SK-N-SH (cell line): ENCODE measurements around the gene SLAMF9. TPM values are rescaled to one million over a fixed set of nuclear protein-coding genes. Genes with fewer than 3 reads are reported as not detected.
A peak's percentile ranks its signal among the peaks of the same experiment; 100 is the strongest.

Experiments used
- CTCF ChIA-PET: fragments of 300-600, 350-600 bp; formaldehyde crosslinking; extraction: SDS; loops from one replicate; lab custom pipeline; 2021; lab: Yijun Ruan, JAX
- POLR2A ChIA-PET: fragments of 350-600 bp; sonication (Branson Sonifier 250); formaldehyde crosslinking; extraction: SDS; loops from one replicate; lab custom pipeline; 2020; ENCODE audit warnings: antibody characterized with exemption, inconsistent platforms; lab: Yijun Ruan, JAX
- DNase-seq: peaks from one replicate; pipeline ENCODE4 v3.0.0; 2012
- H2AFZ ChIP-seq: fragments of 200-600 bp; sonication (generic); 2 replicates; pipeline ENCODE4 v1.8.1; 2016; ENCODE audit warnings: antibody characterized with exemption, mild to moderate bottlenecking, low read depth
- H3F3A ChIP-seq: fragments of 200-600 bp; sonication (generic); replicated peaks from 2 replicates; pipeline ENCODE3; 2016; ENCODE audit warnings: antibody characterized with exemption, mild to moderate bottlenecking; ENCODE audit not compliant: insufficient read depth
- H3K27ac ChIP-seq, 2 experiments: fragments of 200-500 bp in 1 of 2; fragments of 200-600 bp in 1 of 2; sonication (Bioruptor generic) in 1 of 2; sonication (generic), shearing (Covaris generic) in 1 of 2; 2 replicates each; pipeline versions ENCODE4 v1.5.1 to v1.6.1; 2014 to 2016; ENCODE audit warnings: low read depth in 2 of 2, inconsistent platforms in 1 of 2, low read length in 1 of 2, mild to moderate bottlenecking in 1 of 2, mixed read lengths in 1 of 2
- H3K27me3 ChIP-seq: fragments of 200-600 bp; sonication (generic), shearing (Covaris generic); 2 replicates; pipeline ENCODE4 v1.6.1; 2016; ENCODE audit warnings: mixed run types; ENCODE audit not compliant: insufficient read depth
- H3K36me3 ChIP-seq, 2 experiments: fragments of 200-500 bp in 1 of 2; fragments of 200-600 bp in 1 of 2; sonication (Bioruptor generic) in 1 of 2; sonication (generic) in 1 of 2; replicated peaks in 1 of 2; 2 replicates each; pipeline versions ENCODE3 to v1.5.1; 2014 to 2016; ENCODE audit warnings: low read length in 1 of 2, mild to moderate bottlenecking in 1 of 2; ENCODE audit not compliant: insufficient read depth in 2 of 2, control insufficient read depth in 1 of 2
- H3K4me1 ChIP-seq, 2 experiments: fragments of 200-500 bp in 1 of 2; fragments of 200-600 bp in 1 of 2; sonication (Bioruptor generic) in 1 of 2; sonication (generic), shearing (Covaris generic) in 1 of 2; 2 replicates each; pipeline versions ENCODE4 v1.5.1 to v1.6.1; 2014 to 2016; ENCODE audit warnings: low read depth in 1 of 2, low read length in 1 of 2, mixed run types in 1 of 2; ENCODE audit not compliant: insufficient read depth in 2 of 2, control insufficient read depth in 1 of 2
- H3K4me2 ChIP-seq: fragments of 200-600 bp; sonication (generic), shearing (Covaris generic); 2 replicates; pipeline ENCODE4 v1.6.1; 2017; ENCODE audit warnings: mixed run types
- H3K4me3 ChIP-seq, 2 experiments: fragments of 200-500 bp in 1 of 2; fragments of 200-600 bp in 1 of 2; sonication (Bioruptor generic) in 1 of 2; sonication (generic), shearing (Covaris generic) in 1 of 2; 2 replicates each; pipeline versions ENCODE4 v1.5.1 to v1.8.1; 2014 to 2016; ENCODE audit warnings: low read depth in 2 of 2, inconsistent platforms in 1 of 2, low read length in 1 of 2, mild to moderate bottlenecking in 1 of 2, mixed read lengths in 1 of 2, moderate library complexity in 1 of 2
- H3K79me2 ChIP-seq: fragments of 200-600 bp; sonication (generic); 2 replicates; pipeline ENCODE4 v1.8.1; 2017; ENCODE audit warnings: mild to moderate bottlenecking; ENCODE audit not compliant: insufficient read depth
- H3K9ac ChIP-seq: fragments of 200-600 bp; sonication (generic); 2 replicates; pipeline ENCODE4 v1.6.1; 2017; ENCODE audit warnings: mixed run types
- H3K9me2 ChIP-seq: fragments of 200-600 bp; sonication (generic); 2 replicates; pipeline ENCODE4 v1.6.1; 2017; ENCODE audit warnings: mixed run types
- H3K9me3 ChIP-seq: fragments of 200-600 bp; sonication (generic); 2 replicates; pipeline ENCODE4 v1.6.1; 2017; ENCODE audit warnings: mixed run types, mild to moderate bottlenecking, moderate library complexity
- H4K20me1 ChIP-seq: fragments of 200-600 bp; sonication (generic); 2 replicates; pipeline ENCODE4 v1.6.1; 2017; ENCODE audit warnings: mild to moderate bottlenecking, mixed run types; ENCODE audit not compliant: insufficient read depth
- EZH2phosphoT487 ChIP-seq: fragments of 200-600 bp; sonication (generic); IDR thresholded peaks from 2 replicates; pipeline ENCODE4 v1.6.1; 2017; ENCODE audit warnings: low read depth, mixed run types, mild to moderate bottlenecking, antibody characterized with exemption, moderate library complexity, borderline replicate concordance
- FOSL2 ChIP-seq: IDR thresholded peaks from 2 replicates; pipeline ENCODE4 v1.4.0; 2012; ENCODE audit warnings: low read depth, mild to moderate bottlenecking, moderate library complexity, borderline replicate concordance
- FOXJ3 ChIP-seq: sonication (generic); formaldehyde crosslinking; IDR thresholded peaks from 2 replicates; pipeline ENCODE4 v1.5.1; 2020; ENCODE audit warnings: mild to moderate bottlenecking, missing genetic modification reagents
- FOXM1 ChIP-seq: IDR thresholded peaks from 2 replicates; pipeline ENCODE4 v1.4.0; 2012; ENCODE audit warnings: low read depth, mild to moderate bottlenecking
- NRF1 ChIP-seq: IDR thresholded peaks from 2 replicates; pipeline ENCODE4 v1.6.1; 2012; ENCODE audit warnings: low read depth, mild to moderate bottlenecking, low read length
- RCOR1 ChIP-seq: fragments of 150-350 bp; IDR thresholded peaks from 2 replicates; pipeline ENCODE4 v1.6.1; 2017; ENCODE audit warnings: antibody characterized with exemption, low read length
- RFX5 ChIP-seq: IDR thresholded peaks from 2 replicates; pipeline ENCODE4 v1.6.1; 2012; ENCODE audit warnings: mild to moderate bottlenecking, improper control_type of control experiment, low read length
- RXRA ChIP-seq: IDR thresholded peaks from 2 replicates; pipeline ENCODE4 v1.4.0; 2012; ENCODE audit warnings: low read depth, mild to moderate bottlenecking, borderline replicate concordance
- SIN3A ChIP-seq: IDR thresholded peaks from 2 replicates; pipeline ENCODE4 v1.6.1; 2012; ENCODE audit warnings: low read depth, mild to moderate bottlenecking, low read length, moderate library complexity, borderline replicate concordance
- SMC3 ChIP-seq: IDR thresholded peaks from 2 replicates; pipeline ENCODE4 v1.6.1; 2012; ENCODE audit warnings: low read depth, low read length, improper control_type of control experiment
- TCF12 ChIP-seq: IDR thresholded peaks from 2 replicates; pipeline ENCODE4 v1.4.0; 2012
- TEAD4 ChIP-seq: IDR thresholded peaks from 2 replicates; pipeline ENCODE4 v1.4.0; 2012; ENCODE audit warnings: mild to moderate bottlenecking, borderline replicate concordance; ENCODE audit not compliant: insufficient read depth
- WGBS: methylation state at CpG from one replicate; pipeline ENCODE4 v1.1.6; 2017; ENCODE audit warnings: low lambda C conversion rate; 5-methylcytosine and 5-hydroxymethylcytosine counted together
- polyA plus RNA-seq, 3 experiments: library from polyadenylated mRNA; depleted of rRNA; stranded (reverse); fragments of >200 nt; gene quantifications; 2 replicates each; pipeline ENCODE4 v1.2.3, GENCODE V29; 2012
- TF ChIP-seq, protein P1 (sequence below): fragments of 150-350 bp; IDR thresholded peaks from 2 replicates; pipeline ENCODE4 v1.6.1; 2017; ENCODE audit warnings: antibody characterized with exemption, low read length, low read depth, borderline replicate concordance
- TF ChIP-seq, protein P2 (sequence below): fragments of 150-350 bp; IDR thresholded peaks from 2 replicates; pipeline ENCODE4 v1.6.1; 2016; ENCODE audit warnings: mild to moderate bottlenecking, low read depth, low read length
- TF ChIP-seq, protein P3 (sequence below): IDR thresholded peaks from 2 replicates; pipeline ENCODE4 v1.4.0; 2012; ENCODE audit warnings: low read depth
- TF ChIP-seq, protein P4 (sequence below): IDR thresholded peaks from 2 replicates; pipeline ENCODE4 v1.6.1; 2012; ENCODE audit warnings: mild to moderate bottlenecking, low read depth, low read length, moderate library complexity

Gene SLAMF9
- polyA plus RNA-seq (2012; rRNA removed) = 0.12 and 0.19 TPM in 2 replicates
- 0.08 and 0.18 TPM in 2 replicates for polyA plus RNA-seq (2012; cell fraction: cytosol; rRNA removed)
- 0.08 and 0.18 TPM in 2 replicates for polyA plus RNA-seq (2012; cell fraction: nucleus; rRNA removed)

DNA sequence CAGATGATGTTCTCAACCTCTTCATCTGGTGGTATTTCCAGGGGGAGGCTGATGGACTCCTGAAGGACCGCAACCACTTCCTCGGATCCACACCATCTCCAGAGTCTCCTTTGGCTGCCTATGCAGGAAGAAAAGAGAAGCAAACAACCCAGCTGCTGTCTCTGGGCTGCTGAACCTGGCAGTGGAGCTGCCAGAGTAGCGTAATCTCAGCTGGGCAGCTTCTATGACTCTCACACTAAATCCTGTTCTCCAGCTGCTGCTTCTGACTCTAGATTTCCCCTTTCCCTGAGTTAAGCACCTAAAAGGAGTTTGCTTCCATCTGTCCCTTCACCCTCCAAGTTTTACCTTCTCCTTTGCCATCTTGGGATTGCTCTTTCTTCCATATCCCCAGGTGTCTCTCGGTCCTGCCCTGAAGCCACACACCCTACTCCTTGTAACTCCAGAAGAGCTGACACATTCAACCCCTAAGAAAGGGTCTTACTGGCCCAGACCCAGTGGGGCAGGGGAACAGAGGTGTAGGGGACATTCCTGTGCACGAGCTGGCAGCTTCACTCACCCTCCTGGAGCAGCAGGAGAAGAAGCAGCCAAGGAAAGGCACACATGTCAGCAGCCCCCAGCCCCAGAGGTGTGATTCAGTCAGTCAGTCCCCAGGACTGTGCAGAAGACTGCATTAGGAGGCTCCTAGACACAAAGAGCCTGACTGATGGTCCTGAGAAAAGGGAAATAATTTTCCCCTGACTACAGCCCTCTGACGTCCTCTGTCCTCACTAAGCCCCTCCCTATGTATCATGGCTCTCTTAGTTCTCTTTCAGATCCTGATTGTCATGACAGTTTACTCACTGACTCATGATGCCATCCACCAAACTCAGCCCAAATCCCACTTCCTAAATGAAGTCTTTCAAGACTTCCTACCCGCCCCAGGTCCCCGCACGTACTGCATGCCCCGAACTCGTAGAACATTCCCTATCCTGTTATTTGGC lies at the start of gene SLAMF9:
TSS of gene SLAMF9 (minus strand) at position 702 of the 980 bp plus-strand sequence. CDS start at position 602, 100 bp downstream.
- Histone ChIP-seq H4K20me1 (no peaks in the 10 kb centered on the region), H3K79me2 (no peaks in the 10 kb centered on the region), H3K4me1 (no peaks in the 10 kb centered on the region), H3K9me3 (no peaks in the 10 kb centered on the region), H3K27me3 (no peaks in the 10 kb centered on the region; the same call in 1 of the 2 replicates), H3K9ac (no peak within 1 kb of the TSS), H3K4me3 (no peak within 1 kb of the TSS), H3K4me2 (peak within 1 kb of the TSS; percentile 24; the same call in 1 of the 2 replicates), H2AFZ (peak within 1 kb of the TSS; percentile 77; the same call in 1 of the 2 replicates), H3F3A (no peaks in the 10 kb centered on the region), H3K9me2 (no peaks in the 10 kb centered on the region), H3K36me3 (no peaks in the 10 kb centered on the region), H3K27ac (no peak within 1 kb of the TSS)
- CTCF ChIA-PET = interaction anchor here (0.9 to 13.1 kb wide), 7 partner anchors 18 to 155 kb away, joined by 3 to 100 read pairs (median 4); no protein-coding TSS in a partner anchor
- POLR2A ChIA-PET = no interaction called here
- DNase-seq = no peak
- TF ChIP-seq TCF12 (no peak), RXRA (no peak), FOXM1 (no peak), NRF1 (no peak), SMC3 (no peak), TEAD4 (no peak), SIN3A (no peak)
- TF ChIP-seq, protein P1, sequence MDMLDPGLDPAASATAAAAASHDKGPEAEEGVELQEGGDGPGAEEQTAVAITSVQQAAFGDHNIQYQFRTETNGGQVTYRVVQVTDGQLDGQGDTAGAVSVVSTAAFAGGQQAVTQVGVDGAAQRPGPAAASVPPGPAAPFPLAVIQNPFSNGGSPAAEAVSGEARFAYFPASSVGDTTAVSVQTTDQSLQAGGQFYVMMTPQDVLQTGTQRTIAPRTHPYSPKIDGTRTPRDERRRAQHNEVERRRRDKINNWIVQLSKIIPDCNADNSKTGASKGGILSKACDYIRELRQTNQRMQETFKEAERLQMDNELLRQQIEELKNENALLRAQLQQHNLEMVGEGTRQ = no peak
- TF ChIP-seq, protein P2, sequence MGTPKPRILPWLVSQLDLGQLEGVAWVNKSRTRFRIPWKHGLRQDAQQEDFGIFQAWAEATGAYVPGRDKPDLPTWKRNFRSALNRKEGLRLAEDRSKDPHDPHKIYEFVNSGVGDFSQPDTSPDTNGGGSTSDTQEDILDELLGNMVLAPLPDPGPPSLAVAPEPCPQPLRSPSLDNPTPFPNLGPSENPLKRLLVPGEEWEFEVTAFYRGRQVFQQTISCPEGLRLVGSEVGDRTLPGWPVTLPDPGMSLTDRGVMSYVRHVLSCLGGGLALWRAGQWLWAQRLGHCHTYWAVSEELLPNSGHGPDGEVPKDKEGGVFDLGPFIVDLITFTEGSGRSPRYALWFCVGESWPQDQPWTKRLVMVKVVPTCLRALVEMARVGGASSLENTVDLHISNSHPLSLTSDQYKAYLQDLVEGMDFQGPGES = no peak
- TF ChIP-seq, protein P3, sequence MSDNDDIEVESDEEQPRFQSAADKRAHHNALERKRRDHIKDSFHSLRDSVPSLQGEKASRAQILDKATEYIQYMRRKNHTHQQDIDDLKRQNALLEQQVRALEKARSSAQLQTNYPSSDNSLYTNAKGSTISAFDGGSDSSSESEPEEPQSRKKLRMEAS = no peak
- whole genome bisulfite sequencing = 40% methylated on average over 11 of the region's 11 CpGs

DNA sequence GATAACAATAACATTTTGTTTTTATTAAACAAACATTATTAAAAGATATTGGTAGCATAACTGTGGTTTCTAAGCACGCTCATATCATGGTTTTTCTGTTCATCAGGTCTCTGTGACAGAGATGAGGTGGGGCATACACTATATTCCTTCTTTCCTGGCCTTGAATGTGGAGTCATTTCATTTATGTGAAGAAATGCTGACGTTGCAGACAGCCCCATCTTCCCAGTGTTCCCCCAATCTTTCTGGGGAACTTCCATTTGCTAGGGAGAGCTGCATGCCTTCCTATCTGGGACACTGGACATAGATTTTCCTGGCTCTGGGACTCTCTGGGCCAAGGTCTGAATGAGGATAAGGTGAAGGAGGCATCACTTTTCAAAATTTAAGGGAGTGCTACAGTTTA lies 47.4 kb upstream of the SLAMF9 start:
- ChIA-PET CTCF (interaction anchor here (0.7 to 12.0 kb wide), 5 partner anchors 8 to 203 kb away, joined by 3 to 460 read pairs (median 4); partner anchors contain the start of gene TAGLN2), POLR2A (no interaction called here)
- Histone ChIP-seq H3K4me3 (no peak overlapping the region), H3K79me2 (no peaks in the 10 kb centered on the region), H3K36me3 (no peaks in the 10 kb centered on the region), H3K9me2 (no peaks in the 10 kb centered on the region), H3K27ac (no peak overlapping the region), H3K4me1 (no peaks in the 10 kb centered on the region), H3K4me2 (no peak overlapping the region), H2AFZ (no peak overlapping the region), H3F3A (peaks cover 5% of the 10 kb centered on the region), H3K27me3 (no peaks in the 10 kb centered on the region), H4K20me1 (no peaks in the 10 kb centered on the region), H3K9me3 (no peaks in the 10 kb centered on the region), H3K9ac (no peak overlapping the region)
- DNase-seq = no peak
- 46% methylated on average over 2 of the region's 2 CpGs for WGBS
- TF ChIP-seq EZH2phosphoT487 (no peak), RCOR1 (no peak), RFX5 (no peak), RXRA (no peak), SIN3A (no peak), FOSL2 (no peak), FOXJ3 (CRISPR knock-in tag) (no peak)
- TF ChIP-seq, protein P4, sequence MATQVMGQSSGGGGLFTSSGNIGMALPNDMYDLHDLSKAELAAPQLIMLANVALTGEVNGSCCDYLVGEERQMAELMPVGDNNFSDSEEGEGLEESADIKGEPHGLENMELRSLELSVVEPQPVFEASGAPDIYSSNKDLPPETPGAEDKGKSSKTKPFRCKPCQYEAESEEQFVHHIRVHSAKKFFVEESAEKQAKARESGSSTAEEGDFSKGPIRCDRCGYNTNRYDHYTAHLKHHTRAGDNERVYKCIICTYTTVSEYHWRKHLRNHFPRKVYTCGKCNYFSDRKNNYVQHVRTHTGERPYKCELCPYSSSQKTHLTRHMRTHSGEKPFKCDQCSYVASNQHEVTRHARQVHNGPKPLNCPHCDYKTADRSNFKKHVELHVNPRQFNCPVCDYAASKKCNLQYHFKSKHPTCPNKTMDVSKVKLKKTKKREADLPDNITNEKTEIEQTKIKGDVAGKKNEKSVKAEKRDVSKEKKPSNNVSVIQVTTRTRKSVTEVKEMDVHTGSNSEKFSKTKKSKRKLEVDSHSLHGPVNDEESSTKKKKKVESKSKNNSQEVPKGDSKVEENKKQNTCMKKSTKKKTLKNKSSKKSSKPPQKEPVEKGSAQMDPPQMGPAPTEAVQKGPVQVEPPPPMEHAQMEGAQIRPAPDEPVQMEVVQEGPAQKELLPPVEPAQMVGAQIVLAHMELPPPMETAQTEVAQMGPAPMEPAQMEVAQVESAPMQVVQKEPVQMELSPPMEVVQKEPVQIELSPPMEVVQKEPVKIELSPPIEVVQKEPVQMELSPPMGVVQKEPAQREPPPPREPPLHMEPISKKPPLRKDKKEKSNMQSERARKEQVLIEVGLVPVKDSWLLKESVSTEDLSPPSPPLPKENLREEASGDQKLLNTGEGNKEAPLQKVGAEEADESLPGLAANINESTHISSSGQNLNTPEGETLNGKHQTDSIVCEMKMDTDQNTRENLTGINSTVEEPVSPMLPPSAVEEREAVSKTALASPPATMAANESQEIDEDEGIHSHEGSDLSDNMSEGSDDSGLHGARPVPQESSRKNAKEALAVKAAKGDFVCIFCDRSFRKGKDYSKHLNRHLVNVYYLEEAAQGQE = no peak
- TF ChIP-seq, protein P2 = no peak
